GM11168 (cell line): Measurements from ENCODE around the gene SPATA19.

Source experiments
- in situ Hi-C: fragments of 300-500 bp; cut with MboI; formaldehyde crosslinking; loops from one replicate; pipeline ENCODE4 v1.12.0; 2022; ENCODE audit warnings: low sequenced_read_pairs; ENCODE audit not compliant: unreplicated experiment

The SPATA19 gene

DNA sequence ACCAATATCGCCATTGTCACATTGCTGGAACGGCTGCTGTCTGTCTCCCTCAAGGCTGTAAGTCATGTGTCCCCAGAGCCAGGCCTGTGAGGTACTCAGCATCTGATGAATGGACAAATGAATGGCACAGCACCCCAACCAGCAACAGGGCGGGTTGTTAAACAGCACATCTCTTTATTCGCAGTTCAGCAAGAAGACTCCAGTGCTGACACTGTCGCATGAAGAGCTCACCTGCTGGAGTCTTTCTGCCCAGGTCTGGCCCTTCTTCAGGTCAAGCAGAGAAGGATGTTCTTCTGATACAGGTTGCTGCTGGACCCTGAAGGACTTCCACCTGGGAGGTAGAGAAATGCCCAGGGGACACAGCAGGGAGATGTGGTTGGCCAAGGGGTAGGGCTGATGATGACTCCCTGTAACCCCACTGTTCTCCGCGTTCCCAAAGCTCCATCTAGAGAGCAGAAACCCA lies 4.8 kb downstream of the SPATA19 start:
- in situ Hi-C loops = no loop called here

GRCh38 chr11:133835593-133836548 lies 9.4 kb downstream of the SPATA19 start:
- in situ Hi-C loops = no loop called here

GRCh38 chr11:133834682-133835592 lies 10.4 kb downstream of the SPATA19 start:
- in situ Hi-C loops = no loop called here

GRCh38 chr11:133833898-133834681 lies 11.2 kb downstream of the SPATA19 start:
- in situ Hi-C loops = no loop called here

DNA sequence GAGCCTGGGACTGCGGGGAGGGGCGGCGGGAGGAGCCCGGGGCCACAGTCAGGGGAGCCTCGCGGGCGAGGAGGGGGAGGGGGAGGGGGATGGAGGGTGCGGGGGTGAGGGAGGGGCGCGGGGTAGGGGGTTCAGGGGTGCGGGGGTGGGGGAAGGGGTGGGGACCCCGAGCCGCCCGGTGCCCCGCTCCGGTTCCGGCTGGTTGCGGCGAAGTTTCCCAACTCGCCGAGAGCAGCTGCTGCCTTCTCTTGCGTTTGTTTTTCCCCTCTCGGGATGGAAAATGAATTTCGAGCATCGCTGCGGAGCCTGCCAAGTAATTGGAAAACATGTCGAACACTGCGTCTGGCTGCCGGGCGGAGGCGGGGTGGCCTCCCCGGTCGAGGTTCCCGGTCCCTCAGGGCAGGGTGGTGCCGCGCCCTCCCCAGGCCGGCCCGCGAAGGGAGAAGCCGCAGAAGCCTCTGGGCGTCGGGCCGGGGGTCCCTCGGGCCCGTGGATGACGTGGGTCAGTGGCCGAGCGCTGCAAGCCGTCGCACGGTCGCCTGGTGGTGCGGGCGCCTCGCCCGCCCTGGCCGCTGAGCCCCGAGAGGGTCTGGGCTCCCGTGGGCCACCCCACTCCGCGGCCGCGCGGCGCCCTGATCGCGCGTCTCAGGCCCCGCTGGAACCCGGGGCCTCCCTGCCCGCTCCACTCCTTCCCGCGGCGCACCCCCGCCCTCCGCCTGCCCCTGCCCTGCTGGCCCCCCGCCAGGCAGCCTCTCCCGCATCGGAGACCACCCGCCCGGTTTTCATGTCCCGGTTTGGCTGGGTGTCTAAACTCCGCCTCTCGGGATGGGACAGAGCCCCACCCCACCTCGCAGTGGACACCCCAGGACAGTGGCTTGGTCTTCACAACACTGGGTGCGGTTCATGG lies 12.1 kb downstream of the SPATA19 start:
- in situ Hi-C loops = no loop called here

- in situ Hi-C loops = no loop called here
These were observed 13.0 kb downstream of the SPATA19 start for GRCh38 chr11:133832096-133832990.

DNA sequence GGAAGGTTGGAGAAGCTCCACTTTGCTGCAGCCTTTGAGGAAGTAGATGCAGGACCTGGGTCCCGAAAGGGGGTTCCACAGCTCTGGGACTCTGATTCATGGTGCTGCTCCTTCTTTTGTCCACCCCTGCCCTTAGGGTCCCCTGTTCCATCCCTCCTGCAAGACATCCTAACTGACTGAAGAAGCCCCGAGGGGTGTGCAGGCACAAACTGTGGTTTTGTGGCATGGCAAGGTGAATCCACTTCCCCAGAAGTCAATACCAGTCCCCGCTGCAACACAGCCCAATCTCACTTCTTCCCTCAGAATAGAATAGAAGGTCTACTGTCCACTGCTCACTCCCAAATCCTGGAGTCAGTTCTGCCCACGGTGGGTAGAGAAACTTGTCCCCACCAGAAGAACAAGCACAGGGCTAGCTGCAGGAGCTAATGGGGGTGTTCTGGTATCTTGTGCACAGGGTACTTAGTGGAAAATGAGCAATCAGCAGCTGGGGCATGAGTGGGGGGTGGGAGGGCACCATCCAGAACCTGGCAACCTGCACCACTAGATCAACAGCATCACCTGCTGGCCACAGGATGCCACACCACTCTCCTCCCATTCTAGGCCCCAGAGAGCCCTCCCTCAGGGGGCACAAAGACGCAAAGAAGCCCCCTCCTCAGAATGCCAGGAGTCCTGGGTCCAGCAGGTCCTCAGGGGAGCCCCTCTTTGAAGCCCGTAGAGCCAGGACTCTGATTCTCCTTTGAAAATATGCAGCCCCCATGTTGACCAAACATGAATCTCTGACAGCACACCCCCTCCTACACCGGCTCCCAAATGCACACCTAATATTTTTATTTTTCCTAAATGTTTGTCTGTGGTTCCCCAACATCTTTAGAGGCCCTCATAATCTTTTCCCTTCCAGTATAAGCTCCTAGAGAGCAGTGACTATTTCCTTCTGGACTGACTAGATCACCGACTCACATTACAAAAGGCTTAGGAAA lies 14.1 kb downstream of the SPATA19 start:
- in situ Hi-C loops = no loop called here

- in situ Hi-C loops = no loop called here
These were observed 15.7 kb downstream of the SPATA19 start for GRCh38 chr11:133829566-133829965.

- in situ Hi-C loops = no loop called here
These were observed 16.4 kb downstream of the SPATA19 start for GRCh38 chr11:133828871-133829270.

GRCh38 chr11:133827556-133827955 lies 17.8 kb downstream of the SPATA19 start:
- in situ Hi-C loops = no loop called here

DNA sequence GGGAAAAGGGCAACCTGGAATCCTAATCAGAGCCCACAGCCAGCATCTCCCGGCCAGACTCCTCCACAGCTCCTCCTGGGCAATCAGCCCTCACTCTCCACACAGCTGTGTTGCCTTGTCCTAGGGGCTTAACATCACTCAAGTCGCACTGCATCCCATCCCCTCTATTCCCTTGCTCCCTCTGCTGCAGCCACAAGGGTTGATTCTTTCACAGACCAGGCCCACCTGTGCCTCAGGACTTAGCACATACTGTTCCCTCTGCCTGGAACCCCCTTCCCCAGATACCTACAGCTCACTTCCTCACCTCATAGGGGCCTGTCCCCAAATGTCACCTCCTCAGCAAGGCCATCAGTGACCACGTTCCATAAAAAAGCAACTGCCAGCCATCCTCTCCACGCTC lies 18.4 kb downstream of the SPATA19 start:
- in situ Hi-C loops = no loop called here

- in situ Hi-C loops = no loop called here
These were observed 19.6 kb downstream of the SPATA19 start for GRCh38 chr11:133825666-133826065.

- in situ Hi-C loops = no loop called here
These were observed 20.2 kb downstream of the SPATA19 start for GRCh38 chr11:133825156-133825555.

DNA sequence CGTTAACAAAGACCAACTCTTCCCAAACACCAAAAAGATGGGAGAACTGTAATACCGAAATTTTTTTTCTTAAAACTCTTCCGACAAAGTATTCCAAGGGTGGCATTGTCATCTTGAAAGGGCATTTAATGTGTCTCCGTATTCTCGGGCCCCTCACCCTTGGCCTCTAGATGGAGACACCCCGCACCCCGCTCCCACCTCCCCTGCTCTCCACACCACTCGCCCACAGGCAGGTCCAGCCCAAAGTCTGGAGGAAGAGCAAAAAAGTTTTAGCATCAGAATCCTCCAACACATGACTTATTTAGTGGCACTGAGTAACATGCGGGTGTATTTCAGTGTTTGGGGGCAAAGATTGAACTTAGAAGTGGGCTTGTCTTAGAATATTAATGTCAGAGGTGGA lies 20.7 kb downstream of the SPATA19 start:
- in situ Hi-C loops = loop anchor here (25.0 kb wide), 1 partner anchor 662 kb away; no protein-coding TSS in a partner anchor

DNA sequence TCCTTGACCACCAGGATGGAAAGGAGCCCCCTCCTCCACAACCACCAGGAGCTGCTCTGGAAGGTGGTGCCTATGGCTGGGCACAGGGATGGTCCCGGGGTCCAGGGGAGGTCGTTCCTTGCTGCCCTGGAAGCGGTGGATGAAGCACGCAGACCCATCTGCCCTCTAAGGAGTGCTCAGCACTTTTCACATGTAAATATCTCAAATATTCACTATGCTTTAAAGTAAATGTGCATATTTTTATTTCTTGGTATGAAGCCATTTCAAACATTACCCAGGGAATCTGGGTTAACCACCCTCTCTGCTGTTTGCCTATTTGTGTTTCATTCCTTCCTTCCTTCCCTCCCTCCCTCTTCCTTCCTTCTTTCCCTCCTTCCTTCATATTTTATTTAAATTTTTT lies 21.7 kb downstream of the SPATA19 start:
- in situ Hi-C loops = loop anchor here (25.0 kb wide), 1 partner anchor 661 kb away; no protein-coding TSS in a partner anchor

DNA sequence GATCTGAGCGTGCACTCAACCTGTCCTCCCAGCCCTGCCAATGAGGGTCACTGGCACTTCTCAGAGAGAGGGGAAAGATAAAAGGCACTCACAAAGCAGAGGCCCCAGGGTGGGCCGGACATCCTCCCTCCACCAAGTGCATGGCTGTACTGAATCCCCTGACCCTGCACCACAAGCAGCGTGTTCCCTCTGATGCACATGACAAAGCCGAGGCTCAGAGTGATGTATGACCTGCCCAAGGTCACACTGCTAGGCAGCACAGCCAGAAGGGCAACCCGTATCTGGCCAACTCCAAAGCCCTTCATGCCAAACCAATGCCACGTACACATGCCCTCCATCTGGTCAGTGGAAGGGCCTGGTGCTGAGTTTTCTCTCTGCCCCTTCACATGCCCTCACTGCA lies 22.1 kb downstream of the SPATA19 start:
- in situ Hi-C loops = loop anchor here (25.0 kb wide), 1 partner anchor 661 kb away; no protein-coding TSS in a partner anchor

- in situ Hi-C loops = loop anchor here (25.0 kb wide), 1 partner anchor 659 kb away; no protein-coding TSS in a partner anchor
These were observed 23.5 kb downstream of the SPATA19 start for GRCh38 chr11:133821776-133822175.
